Effector memory CD8-positive, alpha-beta T cell (primary cell): ENCODE results near the gene MTPN.
A peak's percentile ranks its signal among the peaks of the same experiment; 100 is the strongest.

ENCODE experiments used
- ATAC-seq: fragments of 150-1000 bp; cut with Tn5 transposase; replicated peaks from 2 replicates; pipeline ENCODE4 v1.10.0; 2021; ENCODE audit warnings: mild to moderate bottlenecking, moderate library complexity
- DNase-seq, 3 experiments: peaks; one replicate each; pipeline ENCODE4 v3.0.0; 2021
- H3K27ac Mint-ChIP-seq, 2 donors: one replicate each; pipeline ENCODE4 v1.8.0; 2022; ENCODE audit warnings: mild to moderate bottlenecking in 2 of 2, mixed read lengths in 2 of 2, moderate library complexity in 2 of 2
- H3K27me3 Mint-ChIP-seq, 2 donors: one replicate each; pipeline ENCODE4 v1.8.0; 2022; ENCODE audit warnings: mixed read lengths in 2 of 2
- H3K36me3 Mint-ChIP-seq: one replicate; pipeline ENCODE4 v1.8.0; 2022; ENCODE audit warnings: mild to moderate bottlenecking, moderate library complexity, mixed read lengths; ENCODE audit not compliant: insufficient read depth
- H3K4me1 Mint-ChIP-seq, 2 donors: one replicate each; pipeline ENCODE4 v1.8.0; 2022; ENCODE audit warnings: low read depth in 2 of 2, mixed read lengths in 2 of 2
- H3K4me3 Mint-ChIP-seq, 2 donors: one replicate each; pipeline ENCODE4 v1.8.0; 2022; ENCODE audit warnings: mild to moderate bottlenecking in 2 of 2, mixed read lengths in 2 of 2, moderate library complexity in 2 of 2
- H3K9me3 Mint-ChIP-seq, 2 donors: one replicate each; pipeline ENCODE4 v1.8.0; 2022; ENCODE audit warnings: mixed read lengths in 2 of 2

Gene MTPN

GRCh38 chr7:135959646-135960363 is 17.4 kb downstream of the MTPN start:
- Mint-ChIP-seq H3K4me3 (no peak overlapping the region), H3K4me1 (peaks cover 31 to 64% of the 10 kb centered on the region in 2 donors), H3K36me3 (peaks cover 13% of the 10 kb centered on the region), H3K9me3 (no peaks in the 10 kb centered on the region), H3K27ac (peak overlapping the region in 1 of 2 donors; percentile 7), H3K27me3 (no peaks in the 10 kb centered on the region)
- ATAC-seq: no peak
- DNase-seq: no peak

- Mint-ChIP-seq H3K4me3 (no peak overlapping the region), H3K27me3 (no peaks in the 10 kb centered on the region), H3K36me3 (peaks cover 13% of the 10 kb centered on the region), H3K9me3 (no peaks in the 10 kb centered on the region), H3K4me1 (peaks cover 31 to 63% of the 10 kb centered on the region in 2 donors), H3K27ac (no peak overlapping the region)
- no peak for ATAC-seq
- no peak for DNase-seq
These were observed 19.0 kb downstream of the MTPN start for GRCh38 chr7:135958173-135958572.

- Mint-ChIP-seq H3K27me3 (no peaks in the 10 kb centered on the region), H3K9me3 (no peaks in the 10 kb centered on the region), H3K27ac (no peak overlapping the region), H3K4me3 (peak overlapping the region in 1 of 2 donors; percentile 26), H3K36me3 (peaks cover 15% of the 10 kb centered on the region), H3K4me1 (peaks cover 34 to 65% of the 10 kb centered on the region in 2 donors)
- ATAC-seq (no peak), DNase-seq (no peak)
These were observed 19.5 kb downstream of the MTPN start for GRCh38 chr7:135957627-135958026.

- DNase-seq (no peak), ATAC-seq (no peak)
- peaks cover 20% of the 10 kb centered on the region for H3K36me3 Mint-ChIP-seq
- H3K27ac Mint-ChIP-seq: no peak overlapping the region
- H3K27me3 Mint-ChIP-seq: no peaks in the 10 kb centered on the region
- H3K4me3 Mint-ChIP-seq: no peak overlapping the region
- no peaks in the 10 kb centered on the region for H3K9me3 Mint-ChIP-seq
- H3K4me1 Mint-ChIP-seq: peaks cover 36 to 69% of the 10 kb centered on the region in 2 donors
These were observed 20.8 kb downstream of the MTPN start for GRCh38 chr7:135956393-135956792.

- peaks cover 29 to 64% of the 10 kb centered on the region in 2 donors for H3K4me1 Mint-ChIP-seq
- no peak overlapping the region for H3K4me3 Mint-ChIP-seq
- no peaks in the 10 kb centered on the region for H3K27me3 Mint-ChIP-seq
- no peaks in the 10 kb centered on the region for H3K9me3 Mint-ChIP-seq
- DNase-seq: no peak
- peaks cover 51% of the 10 kb centered on the region for H3K36me3 Mint-ChIP-seq
- no peak for ATAC-seq
- peak overlapping the region; percentile 72 to 78 for H3K27ac Mint-ChIP-seq
These were observed 26.2 kb downstream of the MTPN start for GRCh38 chr7:135950972-135951371.

- Mint-ChIP-seq H3K27me3 (no peaks in the 10 kb centered on the region), H3K4me3 (no peak overlapping the region), H3K4me1 (peaks cover 28 to 62% of the 10 kb centered on the region in 2 donors)
These were observed 26.7 kb downstream of the MTPN start for GRCh38 chr7:135950429-135950828.

GRCh38 chr7:135946289-135947055 is 30.7 kb downstream of the MTPN start:
- peak overlapping the region in 1 of 2 donors; percentile 29 for H3K27ac Mint-ChIP-seq
- ATAC-seq: no peak
- no peaks in the 10 kb centered on the region for H3K9me3 Mint-ChIP-seq
- H3K4me1 Mint-ChIP-seq: peaks cover 18 to 48% of the 10 kb centered on the region in 2 donors
- no peak for DNase-seq
- no peak overlapping the region for H3K4me3 Mint-ChIP-seq
- H3K27me3 Mint-ChIP-seq: no peaks in the 10 kb centered on the region
- peaks cover 37% of the 10 kb centered on the region for H3K36me3 Mint-ChIP-seq

More at GRCh38 chr7:135950429-135950828, 26.7 kb downstream of the MTPN start:
- no peak for DNase-seq
- ATAC-seq: peak; percentile 61
- Mint-ChIP-seq H3K9me3 (no peaks in the 10 kb centered on the region), H3K27ac (peak overlapping the region; percentile 72 to 78), H3K36me3 (peaks cover 51% of the 10 kb centered on the region)

- H3K4me3 Mint-ChIP-seq: no peak overlapping the region
- H3K27ac Mint-ChIP-seq: no peak overlapping the region
- ATAC-seq (no peak), DNase-seq (no peak)
- H3K9me3 Mint-ChIP-seq: no peaks in the 10 kb centered on the region
- no peaks in the 10 kb centered on the region for H3K27me3 Mint-ChIP-seq
- H3K4me1 Mint-ChIP-seq: peaks cover 12 to 47% of the 10 kb centered on the region in 2 donors
- H3K36me3 Mint-ChIP-seq: peaks cover 20% of the 10 kb centered on the region
These were observed 32.4 kb downstream of the MTPN start for GRCh38 chr7:135944753-135945152.

- ATAC-seq: no peak
- Mint-ChIP-seq H3K4me1 (peaks cover 17 to 54% of the 10 kb centered on the region in 2 donors), H3K4me3 (no peak overlapping the region), H3K9me3 (no peaks in the 10 kb centered on the region), H3K27me3 (no peaks in the 10 kb centered on the region), H3K27ac (no peak overlapping the region), H3K36me3 (peaks cover 5% of the 10 kb centered on the region)
- no peak for DNase-seq
These were observed 33.9 kb downstream of the MTPN start for GRCh38 chr7:135943134-135943879.

- Mint-ChIP-seq H3K4me3 (no peak overlapping the region), H3K4me1 (peaks cover 19 to 56% of the 10 kb centered on the region in 2 donors), H3K36me3 (peaks cover 4% of the 10 kb centered on the region), H3K27ac (no peak overlapping the region), H3K9me3 (no peaks in the 10 kb centered on the region), H3K27me3 (no peaks in the 10 kb centered on the region)
- ATAC-seq: no peak
- DNase-seq: no peak
These were observed 34.5 kb downstream of the MTPN start for GRCh38 chr7:135942614-135943013.

- no peaks in the 10 kb centered on the region for H3K9me3 Mint-ChIP-seq
- peaks cover 32 to 65% of the 10 kb centered on the region in 2 donors for H3K4me1 Mint-ChIP-seq
- peak overlapping the region in 1 of 2 donors; percentile 59 for H3K27ac Mint-ChIP-seq
- H3K36me3 Mint-ChIP-seq: no peaks in the 10 kb centered on the region
- H3K4me3 Mint-ChIP-seq: no peak overlapping the region
- ATAC-seq: no peak
- DNase-seq: no peak
- no peaks in the 10 kb centered on the region for H3K27me3 Mint-ChIP-seq
These were observed 36.8 kb downstream of the MTPN start for GRCh38 chr7:135940077-135941075.

- Mint-ChIP-seq H3K9me3 (no peaks in the 10 kb centered on the region), H3K36me3 (no peaks in the 10 kb centered on the region), H3K27ac (peak overlapping the region; percentile 79 to 80), H3K4me1 (peaks cover 37 to 71% of the 10 kb centered on the region in 2 donors), H3K27me3 (no peaks in the 10 kb centered on the region), H3K4me3 (peak overlapping the region; percentile 55 to 57)
- peak; percentile 69 for ATAC-seq
- DNase-seq: no peak
These were observed 37.8 kb downstream of the MTPN start for GRCh38 chr7:135939261-135939812.
